Progenitor cell of endocrine pancreas (in vitro differentiated cells): ENCODE data around the gene FIGLA. TPM values are rescaled to one million over a fixed set of nuclear protein-coding genes. Genes with fewer than 3 reads are reported as not detected.
"Not testable (repeated sequence)": the region's sequence is repeated elsewhere in the genome, so short reads cannot be mapped to it uniquely, and the experiment has no call there.

Source experiments
- DNase-seq: peaks from one replicate; pipeline ENCODE4 v3.0.0; 2021; ENCODE audit warnings: low spot score; ENCODE audit not compliant: unreplicated experiment
- H3K27ac Mint-ChIP-seq: 2 replicates; pipeline ENCODE4 v1.8.0; 2021; ENCODE audit warnings: mild to moderate bottlenecking, moderate library complexity, mixed read lengths
- H3K27me3 Mint-ChIP-seq: 2 replicates; pipeline ENCODE4 v1.8.0; 2021; ENCODE audit warnings: mixed read lengths
- H3K36me3 Mint-ChIP-seq: 2 replicates; pipeline ENCODE4 v1.8.0; 2022; ENCODE audit warnings: mixed read lengths; ENCODE audit not compliant: insufficient read depth
- H3K4me1 Mint-ChIP-seq: 2 replicates; pipeline ENCODE4 v1.8.0; 2021; ENCODE audit warnings: low read depth, mixed read lengths
- H3K4me3 Mint-ChIP-seq: 2 replicates; pipeline ENCODE4 v1.8.0; 2021; ENCODE audit warnings: low read depth, mild to moderate bottlenecking, moderate library complexity, mixed read lengths
- H3K9me3 Mint-ChIP-seq: 2 replicates; pipeline ENCODE4 v1.8.0; 2021; ENCODE audit warnings: low read depth, mixed read lengths
- CTCF ChIP-seq: fragments of 200-600 bp; sonication (generic); IDR thresholded peaks from one replicate; pipeline ENCODE4 v1.5.0; 2021; ENCODE audit warnings: antibody characterized with exemption, mild to moderate bottlenecking; ENCODE audit not compliant: unreplicated experiment
- total RNA-seq: library from RNA; stranded (reverse); gene quantifications from 2 replicates; pipeline ENCODE4 v1.2.1, GENCODE V29; 2021

The FIGLA gene
- total RNA-seq, 1 donor from 2014 or later = not detected

GRCh38 chr2:70744397-70744796, 46.0 kb downstream of the FIGLA start:
- H3K4me1 Mint-ChIP-seq = no peaks in the 10 kb centered on the region
- H3K27ac Mint-ChIP-seq = no peak overlapping the region
- peaks cover 25% of the 10 kb centered on the region for H3K27me3 Mint-ChIP-seq
- TF ChIP-seq CTCF = no peak
- no peak overlapping the region for H3K4me3 Mint-ChIP-seq
- DNase-seq = no peak
- no peaks in the 10 kb centered on the region for H3K36me3 Mint-ChIP-seq
- peaks cover 2% of the 10 kb centered on the region for H3K9me3 Mint-ChIP-seq

DNA sequence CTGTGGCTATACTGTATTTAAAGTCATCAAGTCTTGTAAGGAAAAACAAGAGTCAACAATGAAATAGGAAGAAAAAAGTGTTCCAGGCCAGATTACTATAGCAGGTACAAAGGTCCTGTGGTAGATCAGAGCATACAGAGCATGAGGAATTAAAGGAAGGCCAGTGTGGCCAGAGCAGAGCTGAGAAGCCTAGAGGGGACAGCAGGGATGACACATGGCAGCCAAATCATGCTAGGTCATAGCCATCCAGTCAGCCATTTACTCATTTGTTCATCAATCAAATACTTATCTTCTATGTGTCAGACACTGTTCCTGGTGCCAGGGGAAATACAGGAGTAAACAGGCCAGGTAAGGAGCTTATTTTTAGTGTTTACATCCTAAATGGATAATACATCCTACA, 46.8 kb downstream of the FIGLA start:
- no peak for DNase-seq
- no peak overlapping the region for H3K4me3 Mint-ChIP-seq
- peaks cover 18% of the 10 kb centered on the region for H3K27me3 Mint-ChIP-seq
- TF ChIP-seq CTCF = no peak
- no peak overlapping the region for H3K27ac Mint-ChIP-seq
- H3K36me3 Mint-ChIP-seq = no peaks in the 10 kb centered on the region
- H3K9me3 Mint-ChIP-seq = peaks cover 2% of the 10 kb centered on the region
- H3K4me1 Mint-ChIP-seq = no peaks in the 10 kb centered on the region

- Mint-ChIP-seq H3K27me3 (peaks cover 18% of the 10 kb centered on the region), H3K9me3 (peaks cover 2% of the 10 kb centered on the region), H3K27ac (no peak overlapping the region), H3K36me3 (no peaks in the 10 kb centered on the region), H3K4me1 (no peaks in the 10 kb centered on the region), H3K4me3 (no peak overlapping the region)
- TF ChIP-seq CTCF = no peak
- DNase-seq = no peak
Measured at GRCh38 chr2:70743068-70743467, 47.4 kb downstream of the FIGLA start.

DNA sequence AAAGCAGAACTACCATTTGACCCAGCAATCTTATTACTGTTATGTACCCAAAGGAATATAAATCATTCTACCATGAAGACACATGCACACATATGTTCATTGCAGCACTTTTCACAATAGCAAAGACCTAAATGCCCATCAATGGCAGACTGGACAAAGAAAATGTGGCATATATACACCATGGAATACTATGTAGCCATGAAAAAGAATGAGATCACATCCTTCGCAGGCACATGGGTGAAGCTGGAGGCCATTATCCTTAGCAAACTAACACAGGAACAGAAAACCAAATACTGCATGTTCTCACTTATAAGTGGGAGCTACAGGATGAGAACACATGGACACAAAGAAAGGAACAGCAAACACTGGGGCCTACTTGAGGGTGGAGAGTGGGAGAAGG, 51.0 kb downstream of the FIGLA start:
- H3K4me3 Mint-ChIP-seq, H3K27ac Mint-ChIP-seq, H3K36me3 Mint-ChIP-seq, H3K9me3 Mint-ChIP-seq, DNase-seq, H3K4me1 Mint-ChIP-seq: not testable (repeated sequence)
- H3K27me3 Mint-ChIP-seq = peaks cover 26% of the 10 kb centered on the region

GRCh38 chr2:70738159-70738558, 52.3 kb downstream of the FIGLA start:
- Mint-ChIP-seq H3K4me1 (no peaks in the 10 kb centered on the region), H3K27me3 (peaks cover 35% of the 10 kb centered on the region), H3K36me3 (no peaks in the 10 kb centered on the region), H3K27ac (no peak overlapping the region), H3K4me3 (no peak overlapping the region), H3K9me3 (no peaks in the 10 kb centered on the region)
- no peak for DNase-seq
- TF ChIP-seq CTCF = no peak

GRCh38 chr2:70735071-70735470, 55.4 kb downstream of the FIGLA start:
- Mint-ChIP-seq H3K4me1 (no peaks in the 10 kb centered on the region), H3K27me3 (peaks cover 50% of the 10 kb centered on the region), H3K36me3 (no peaks in the 10 kb centered on the region), H3K4me3 (no peak overlapping the region), H3K27ac (no peak overlapping the region), H3K9me3 (no peaks in the 10 kb centered on the region)
- TF ChIP-seq CTCF = no peak
- DNase-seq = no peak
